HG03280 (cell line): Measurements from ENCODE around the gene ZFY.

Source experiments
- ATAC-seq: cut with Tn5 transposase; IDR thresholded peaks from one replicate; pipeline ENCODE4 v1.9.1; 2021; ENCODE audit warnings: mild to moderate bottlenecking, moderate library complexity; ENCODE audit not compliant: unreplicated experiment

ZFY gene

GRCh38 chrY:2934861-2935715 is at the start of gene ZFY:
Gene ZFY, plus strand, starts transcription at chrY:2935381. Its CDS starts 18,556 bp downstream, at chrY:2953937.
- peak; percentile 31 for ATAC-seq

- ATAC-seq: no peak
These were observed 49.3 kb upstream of the ZFY start for GRCh38 chrY:2885880-2886279.

- no peak for ATAC-seq
These were observed 47.8 kb upstream of the ZFY start for GRCh38 chrY:2887386-2887785.

- ATAC-seq: peak; percentile 83
These were observed 47.2 kb upstream of the ZFY start for GRCh38 chrY:2887955-2888354.

GRCh38 chrY:2893471-2893870 is 41.7 kb upstream of the ZFY start:
- ATAC-seq: no peak

- no peak for ATAC-seq
These were observed 39.1 kb upstream of the ZFY start for GRCh38 chrY:2896050-2896449.

- no peak for ATAC-seq
These were observed 27.8 kb upstream of the ZFY start for GRCh38 chrY:2907356-2907755.

GRCh38 chrY:2913066-2913815 is 21.9 kb upstream of the ZFY start:
- peak; percentile 69 for ATAC-seq

- no peak for ATAC-seq
These were observed 1.1 kb upstream of the ZFY start for GRCh38 chrY:2934078-2934477.

- peak; percentile 70 for ATAC-seq
These were observed 695 bp downstream of the ZFY start for GRCh38 chrY:2935716-2936435.

- ATAC-seq: no peak
These were observed 1.2 kb downstream of the ZFY start for GRCh38 chrY:2936436-2936750.

- ATAC-seq: no peak
These were observed 2.0 kb downstream of the ZFY start for GRCh38 chrY:2937149-2937548.

GRCh38 chrY:2949590-2950252 is 14.5 kb downstream of the ZFY start:
- peak; percentile 55 for ATAC-seq

- ATAC-seq: no peak
These were observed 15.5 kb downstream of the ZFY start for GRCh38 chrY:2950655-2951054.

- no peak for ATAC-seq
These were observed 17.7 kb downstream of the ZFY start for GRCh38 chrY:2952912-2953311.

GRCh38 chrY:2954735-2955134 is 19.6 kb downstream of the ZFY start:
- no peak for ATAC-seq

- ATAC-seq: no peak
These were observed 20.4 kb downstream of the ZFY start for GRCh38 chrY:2955561-2955960.

- no peak for ATAC-seq
These were observed 26.9 kb downstream of the ZFY start for GRCh38 chrY:2962061-2962460.

GRCh38 chrY:2964814-2965213 is 29.6 kb downstream of the ZFY start:
- ATAC-seq: no peak

GRCh38 chrY:2965629-2966028 is 30.4 kb downstream of the ZFY start:
- no peak for ATAC-seq

- ATAC-seq: no peak
These were observed 34.4 kb downstream of the ZFY start for GRCh38 chrY:2969561-2969960.
